ENCODE data around the gene USO1. TPM values are rescaled to one million over a fixed set of nuclear protein-coding genes. Genes with fewer than 3 reads are reported as not detected.

USO1 gene
- total and polyA plus RNA-seq, 2 of the 8 experiments (the other 6 are each of a cell fraction or from before 2014, with no cell fraction given), result 57.3 to 198 TPM

DNA sequence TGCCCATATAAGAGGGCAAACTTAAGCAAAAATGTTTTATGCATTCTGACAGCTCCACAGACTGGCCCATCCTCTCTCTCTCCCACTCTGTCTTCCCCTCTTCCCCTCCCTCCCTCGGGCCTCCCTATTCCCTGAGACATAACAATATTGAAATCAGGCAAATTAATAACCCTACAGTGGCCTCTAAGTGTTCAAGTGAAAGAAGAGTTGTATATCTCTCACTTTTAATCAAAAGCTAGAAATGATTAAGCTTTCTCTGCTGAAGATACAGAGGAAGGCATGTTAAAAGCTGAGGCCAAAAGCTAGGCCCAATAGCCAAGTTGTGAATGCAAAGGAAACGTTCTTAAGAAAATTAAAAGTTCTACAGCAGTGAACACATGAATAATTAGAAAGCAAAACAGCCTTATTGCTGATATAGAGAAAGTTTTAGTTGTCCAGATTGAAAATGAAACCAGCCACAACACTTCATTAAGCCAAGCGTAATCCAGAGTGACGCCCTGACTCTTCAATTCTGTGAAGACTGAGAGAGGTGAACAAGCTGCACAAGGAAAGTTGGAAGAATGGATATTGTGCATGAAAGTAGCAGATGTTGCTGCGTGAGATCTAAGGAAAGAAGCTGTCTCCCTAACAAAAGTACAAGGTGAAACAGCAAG is 54.9 kb downstream of the USO1 start:
- POLR2A ChIA-PET (ENCODE audit: partially characterized antibody), result no interaction called here

More for the DNA sequence above, 54.9 kb downstream of the USO1 start:
- Histone ChIP-seq H3K36me3 (ENCODE audit: control insufficient read depth in 2 of 4, insufficient read depth in 4 of 4, low read length in 3 of 4) (peaks cover 18 to 93% (median 66%) of the 10 kb centered on the region in 4 experiments), H3K27ac (ENCODE audit: low read depth, low read length) (no peak overlapping the region), H2BK5ac (ENCODE audit: low read depth, low read length) (no peak overlapping the region), H2BK15ac (ENCODE audit: low read length) (no peak overlapping the region), H3K79me2 (ENCODE audit: control insufficient read depth in 1 of 2, insufficient read depth in 2 of 2, low read length in 2 of 2) (no peaks in the 10 kb centered on the region), H3K23ac (ENCODE audit: insufficient read length) (no peak overlapping the region), H2AFZ (ENCODE audit: low read length) (no peak overlapping the region), H4K8ac (ENCODE audit: extremely low read depth, insufficient read depth, low read length) (no peak overlapping the region), H3K56ac (replicated peaks; ENCODE audit: insufficient read length, low read depth, low read length) (no peak overlapping the region), H3K4me1 (replicated peaks in 1 of 4; ENCODE audit: control insufficient read depth in 3 of 4, insufficient read depth in 4 of 4, low read length in 3 of 4) (no peaks in the 10 kb centered on the region), H3K27me3 (replicated peaks in 1 of 4; ENCODE audit: control insufficient read depth in 3 of 4, extremely low read depth in 1 of 4, insufficient read depth in 3 of 4, low read length in 3 of 4) (no peaks in the 10 kb centered on the region), H3K4ac (replicated peaks; ENCODE audit: insufficient read length, low read depth, low read length) (no peak overlapping the region), H2AK5ac (ENCODE audit: low read depth, low read length) (no peak overlapping the region), H2BK20ac (ENCODE audit: low read length) (no peak overlapping the region), H3K4me2 (ENCODE audit: insufficient read depth in 1 of 2, low read depth in 2 of 2, low read length in 2 of 2) (no peak overlapping the region), H4K5ac (ENCODE audit: insufficient read length, low read depth, low read length) (no peak overlapping the region), H3K18ac (ENCODE audit: extremely low read depth, low read length) (no peak overlapping the region), H3K14ac (ENCODE audit: insufficient read length) (no peak overlapping the region), H3K9me3 (ENCODE audit: insufficient read depth in 2 of 2, low read depth in 1 of 2, low read length in 1 of 2) (no peaks in the 10 kb centered on the region), H3K9ac (replicated peaks in 1 of 4; ENCODE audit: extremely low read depth in 1 of 4, low read depth in 3 of 4, low read length in 3 of 4) (no peak overlapping the region), H3K79me1 (ENCODE audit: low read depth, low read length) (no peaks in the 10 kb centered on the region), H4K20me1 (replicated peaks in 1 of 2; ENCODE audit: control insufficient read depth in 1 of 2, insufficient read depth in 2 of 2, low read length in 2 of 2) (no peaks in the 10 kb centered on the region), H4K91ac (replicated peaks; ENCODE audit: insufficient read length, low read length) (no peak overlapping the region), H3K4me3 (ENCODE audit: extremely low read depth in 1 of 4, insufficient read depth in 2 of 4, low read depth in 3 of 4, low read length in 4 of 4) (no peak overlapping the region), H2BK120ac (replicated peaks; ENCODE audit: low read depth, low read length) (no peak overlapping the region), H3K23me2 (ENCODE audit: low read depth, low read length) (no peaks in the 10 kb centered on the region), H2BK12ac (ENCODE audit: low read depth, low read length) (no peak overlapping the region)
- DNase-seq (ENCODE audit: low read depth in 1 of 2, low spot score in 2 of 2), result no peak
- TF ChIP-seq RAD21 (IDR thresholded peaks at IDR 0.05 in 1 of 2, conservative IDR thresholded peaks at IDR 0.05 in 1 of 2; ENCODE audit: low read depth in 2 of 2, low read length in 2 of 2) (no peak), POU5F1 (IDR thresholded peaks at IDR 0.05; ENCODE audit: low read depth, low read length) (no peak), SIRT6 (IDR thresholded peaks at IDR 0.05; ENCODE audit: low read length) (no peak), POLR2A (IDR thresholded peaks at IDR 0.05; ENCODE audit: control extremely low read depth in 1 of 2, low read depth in 2 of 2, low read length in 2 of 2) (no peak), RNF2 (IDR thresholded peaks at IDR 0.05; ENCODE audit: borderline replicate concordance, low read depth, low read length, missing control alignments, poor library complexity, severe bottlenecking) (no peak), CEBPB (IDR thresholded peaks at IDR 0.05; ENCODE audit: low read depth, low read length) (no peak)
- CTCF ChIA-PET (ENCODE audit: partially characterized antibody), result interaction anchor here (0.8 to 1.5 kb wide), 3 partner anchors 15 to 70 kb away, joined by 3 read pairs; no protein-coding TSS in a partner anchor
- FAIRE-seq, result no peak
- 86% methylated on average over 4 of the region's 5 CpGs; no CpG with 5 or more reads in 1 of the 2 experiments for WGBS, 2 experiments (ENCODE audit: extremely low coverage in 1 of 2, insufficient coverage in 1 of 2, insufficient read length in 1 of 2, insufficient replicate concordance in 2 of 2, low coverage in 1 of 2, low lambda C conversion rate in 2 of 2, missing lambda C conversion rate in 1 of 2)
